PC-3 (cell line): ENCODE measurements around the gene CEL. TPM values are rescaled to one million over a fixed set of nuclear protein-coding genes. Genes with fewer than 3 reads are reported as not detected.
"Not testable (repeated sequence)": the region's sequence is repeated elsewhere in the genome, so short reads cannot be mapped to it uniquely, and the experiment has no call there.

ENCODE experiments used
- ATAC-seq: fragments of 200-7000 bp; cut with Tn5 transposase; 2 replicates; pipeline ENCODE4 v1.9.1; 2020; ENCODE audit warnings: mild to moderate bottlenecking, moderate library complexity
- BruUV-seq: library from RNA; stranded (reverse); fragments of 400-500 nt; replicated peaks from 2 replicates; lab custom pipeline; 2021; lab: Mats Ljungman, UMichigan
- CTCF ChIA-PET: fragments of 300-600 bp; sonication (Branson Sonifier 250); formaldehyde crosslinking; loops from one replicate; lab custom pipeline; 2022; ENCODE audit warnings: antibody characterized with exemption; lab: Charles Lee
- POLR2A ChIA-PET: fragments of 300-600 bp; sonication (Branson Sonifier 250); formaldehyde crosslinking; loops from one replicate; lab custom pipeline; 2022; ENCODE audit warnings: antibody characterized with exemption; ENCODE audit not compliant: unreplicated experiment; lab: Charles Lee
- DNase-seq: peaks from one replicate; pipeline ENCODE4 v3.0.0-alpha.2; 2015
- H2AFZ ChIP-seq: fragments of 300-600 bp; sonication (generic); 2 replicates; pipeline ENCODE4 v1.6.0; 2016; ENCODE audit warnings: antibody characterized with exemption, low read length
- H3F3A ChIP-seq: fragments of 300-600 bp; sonication (generic); one replicate; pipeline ENCODE4 v1.6.0; 2017; ENCODE audit warnings: antibody characterized with exemption, low read length, control low read depth, mild to moderate bottlenecking; ENCODE audit not compliant: unreplicated experiment
- H3K27ac ChIP-seq: fragments of 300-600 bp; sonication (generic); 2 replicates; pipeline ENCODE4 v1.5.1; 2016; ENCODE audit warnings: mild to moderate bottlenecking, low read length
- H3K27me3 ChIP-seq: fragments of 300-600 bp; sonication (generic); 2 replicates; pipeline ENCODE4 v1.6.1; 2016; ENCODE audit warnings: low read length, mixed read lengths
- H3K36me3 ChIP-seq: fragments of 300-600 bp; sonication (generic); 2 replicates; pipeline ENCODE4 v1.6.1; 2016; ENCODE audit warnings: low read depth, mixed run types, low read length, mixed read lengths
- H3K4me1 ChIP-seq: fragments of 300-600 bp; sonication (generic); 2 replicates; pipeline ENCODE4 v1.5.1; 2016; ENCODE audit warnings: low read length; ENCODE audit not compliant: insufficient read depth
- H3K4me2 ChIP-seq: fragments of 300-600 bp; sonication (generic); 2 replicates; pipeline ENCODE4 v1.6.0; 2016; ENCODE audit warnings: low read length
- H3K4me3 ChIP-seq: fragments of 300-600 bp; sonication (generic); 2 replicates; pipeline ENCODE4 v1.5.1; 2016; ENCODE audit warnings: mild to moderate bottlenecking, low read length, mixed read lengths
- H3K79me2 ChIP-seq: fragments of 300-600 bp; sonication (generic); 2 replicates; pipeline ENCODE4 v1.6.1; 2017; ENCODE audit warnings: low read length, mixed read lengths
- H3K9ac ChIP-seq: fragments of 300-600 bp; sonication (generic); 2 replicates; pipeline ENCODE4 v1.6.0; 2016; ENCODE audit warnings: mild to moderate bottlenecking, low read length
- H3K9me2 ChIP-seq: fragments of 300-600 bp; sonication (generic); replicated peaks from 2 replicates; pipeline ENCODE4 v1.6.1; 2016; ENCODE audit warnings: mixed run types, low read length, mixed read lengths
- H3K9me3 ChIP-seq: fragments of 300-600 bp; sonication (generic); 2 replicates; pipeline ENCODE4 v1.6.1; 2016; ENCODE audit warnings: low read length, mixed read lengths
- H4K20me1 ChIP-seq: fragments of 300-600 bp; sonication (generic); 2 replicates; pipeline ENCODE4 v1.6.1; 2016; ENCODE audit warnings: low read length, mixed read lengths
- CTCF ChIP-seq: fragments of 300-600 bp; sonication (generic); conservative IDR thresholded peaks from 2 replicates; pipeline ENCODE4 v1.5.1; 2017; ENCODE audit warnings: antibody characterized with exemption, low read depth, mild to moderate bottlenecking, low read length
- EZH2 ChIP-seq: fragments of 300-600 bp; sonication (generic); IDR thresholded peaks from one replicate; pipeline ENCODE4 v1.6.1; 2017; ENCODE audit warnings: antibody characterized with exemption, mild to moderate bottlenecking, low read length; ENCODE audit not compliant: unreplicated experiment
- EZH2phosphoT487 ChIP-seq: fragments of 300-600 bp; sonication (generic); IDR thresholded peaks from 2 replicates; pipeline ENCODE4 v1.6.1; 2018; ENCODE audit warnings: mild to moderate bottlenecking, antibody characterized with exemption, low read length, borderline replicate concordance
- intact Hi-C: fragments of 100-400 bp; cut with micrococcal nuclease; formaldehyde crosslinking; loops from 2 replicates; pipeline ENCODE4 v1.9.0; 2023
- total RNA-seq: library from RNA; depleted of rRNA; stranded (reverse); fragments of >200 nt; gene quantifications from 2 replicates; pipeline ENCODE4 v1.2.3, GENCODE V29; 2014

Gene CEL
- total RNA-seq, 1 experiment from 2014 or later = 0.47 TPM

GRCh38 chr9:133066181-133066983 is 4.6 kb downstream of the CEL start:
- Histone ChIP-seq H2AFZ (no peak overlapping the region), H3K4me3 (no peak overlapping the region), H3K9me3 (no peaks in the 10 kb centered on the region), H3K27me3 (no peaks in the 10 kb centered on the region), H3K36me3 (no peaks in the 10 kb centered on the region), H3K4me1 (no peaks in the 10 kb centered on the region), H3K79me2 (no peaks in the 10 kb centered on the region), H3F3A (no peaks in the 10 kb centered on the region), H4K20me1 (no peaks in the 10 kb centered on the region), H3K9me2 (no peaks in the 10 kb centered on the region), H3K4me2 (no peak overlapping the region), H3K27ac (no peak overlapping the region), H3K9ac (no peak overlapping the region)
- TF ChIP-seq EZH2phosphoT487 (no peak), EZH2 (no peak), CTCF (no peak)
- ChIA-PET CTCF (interaction anchor here (0.6 kb wide), 1 partner anchor 39 kb away, joined by 5 read pairs; no protein-coding TSS in a partner anchor), POLR2A (no interaction called here)
- intact Hi-C loops = no loop called here
- no TSS peak for BruUV-seq
- DNase-seq (no peak), ATAC-seq (no peak)

GRCh38 chr9:133067006-133067405 is 5.2 kb downstream of the CEL start:
- Histone ChIP-seq H3K27ac (no peak overlapping the region), H3K9ac (no peak overlapping the region), H3K4me1 (no peaks in the 10 kb centered on the region), H4K20me1 (no peaks in the 10 kb centered on the region), H3K9me3 (no peaks in the 10 kb centered on the region), H2AFZ (no peak overlapping the region), H3F3A (no peaks in the 10 kb centered on the region), H3K4me2 (no peak overlapping the region), H3K79me2 (no peaks in the 10 kb centered on the region), H3K36me3 (no peaks in the 10 kb centered on the region), H3K27me3 (no peaks in the 10 kb centered on the region), H3K4me3 (no peak overlapping the region), H3K9me2 (no peaks in the 10 kb centered on the region)
- CTCF ChIA-PET = interaction anchor here (0.6 kb wide), 1 partner anchor 39 kb away, joined by 5 read pairs; no protein-coding TSS in a partner anchor
- ATAC-seq (no peak), DNase-seq (no peak)
- TF ChIP-seq EZH2 = no peak
- TF ChIP-seq EZH2phosphoT487 = no peak
- no peak for TF ChIP-seq CTCF
- POLR2A ChIA-PET = no interaction called here
- intact Hi-C loops = no loop called here
- no TSS peak for BruUV-seq

GRCh38 chr9:133067813-133068212 is 6.0 kb downstream of the CEL start:
- ChIA-PET CTCF (no interaction called here), POLR2A (no interaction called here)
- Histone ChIP-seq H2AFZ (no peak overlapping the region), H3K36me3 (no peaks in the 10 kb centered on the region), H3K9ac (no peak overlapping the region), H3K9me3 (no peaks in the 10 kb centered on the region), H3K27ac (no peak overlapping the region), H3K4me2 (no peak overlapping the region), H3K4me1 (no peaks in the 10 kb centered on the region), H3K79me2 (no peaks in the 10 kb centered on the region), H3K4me3 (no peak overlapping the region), H3K27me3 (no peaks in the 10 kb centered on the region), H3F3A (no peaks in the 10 kb centered on the region), H3K9me2 (no peaks in the 10 kb centered on the region), H4K20me1 (no peaks in the 10 kb centered on the region)
- peak; percentile 24 for DNase-seq
- TF ChIP-seq EZH2 = no peak
- no peak for TF ChIP-seq EZH2phosphoT487
- TF ChIP-seq CTCF = no peak
- ATAC-seq = no peak
- no TSS peak for BruUV-seq
- intact Hi-C loops = no loop called here

- intact Hi-C loops, BruUV-seq, CTCF ChIA-PET: not testable (repeated sequence)
These were observed 6.7 kb downstream of the CEL start for GRCh38 chr9:133068431-133068830.

More at GRCh38 chr9:133068431-133068830, 6.7 kb downstream of the CEL start:
- H3K9ac ChIP-seq, H3K9me3 ChIP-seq, ATAC-seq, H4K20me1 ChIP-seq, H3K79me2 ChIP-seq, H3K4me1 ChIP-seq, H3K36me3 ChIP-seq, H3F3A ChIP-seq, DNase-seq, H2AFZ ChIP-seq, H3K4me3 ChIP-seq, H3K9me2 ChIP-seq, H3K4me2 ChIP-seq, H3K27me3 ChIP-seq, H3K27ac ChIP-seq, POLR2A ChIA-PET: not testable (repeated sequence)
